Stimulated activated CD8-positive, alpha-beta memory T cell treated with anti-CD3 and anti-CD28 coated beads, Interleukin-4, amount 100 ng/mL, for 1 hour (primary cell): Measurements from ENCODE around the gene TGM5.

Experiments
- DNase-seq, 2 donors: peaks; one replicate each; pipeline ENCODE4 v3.0.0-alpha.2; 2020; ENCODE audit warnings: low read depth in 2 of 2, low spot score in 1 of 2

The TGM5 gene

GRCh38 chr15:43196760-43197548, 69.8 kb downstream of the TGM5 start:
- DNase-seq: no peak

- no peak for DNase-seq
These were observed 71.9 kb downstream of the TGM5 start for GRCh38 chr15:43194795-43195194.

- DNase-seq: no peak
These were observed 73.0 kb downstream of the TGM5 start for GRCh38 chr15:43193710-43194109.

- no peak for DNase-seq
These were observed 76.5 kb downstream of the TGM5 start for GRCh38 chr15:43190178-43190577.

- DNase-seq: no peak
These were observed 77.4 kb downstream of the TGM5 start for GRCh38 chr15:43189296-43189695.

- no peak for DNase-seq
These were observed 79.1 kb downstream of the TGM5 start for GRCh38 chr15:43187544-43188155.

GRCh38 chr15:43186003-43186353, 80.8 kb downstream of the TGM5 start:
- no peak for DNase-seq

GRCh38 chr15:43185157-43186002, 81.3 kb downstream of the TGM5 start, which contains the start of gene CCNDBP1:
TSS of gene CCNDBP1 (plus strand) at chr15:43185403. CDS start at chr15:43185499, 96 bp downstream.
- DNase-seq: peak; percentile 73

GRCh38 chr15:43184407-43185124, 82.2 kb downstream of the TGM5 start:
- DNase-seq: no peak

- no peak for DNase-seq
These were observed 83.5 kb downstream of the TGM5 start for GRCh38 chr15:43183270-43183669.
